GM19395 (cell line): ENCODE data around the gene UTRN.

Source experiments
- ATAC-seq: cut with Tn5 transposase; IDR thresholded peaks from one replicate; pipeline ENCODE4 v1.9.1; 2021; ENCODE audit warnings: mild to moderate bottlenecking, moderate library complexity; ENCODE audit not compliant: unreplicated experiment

Gene UTRN

GRCh38 chr6:144311361-144311760 lies 26.2 kb downstream of the UTRN start:
- no peak for ATAC-seq

- ATAC-seq = no peak
These were observed 28.9 kb downstream of the UTRN start for GRCh38 chr6:144314003-144314485.

- no peak for ATAC-seq
These were observed 29.4 kb downstream of the UTRN start for GRCh38 chr6:144314562-144314961.

GRCh38 chr6:144315226-144315980 lies 30.3 kb downstream of the UTRN start:
- ATAC-seq = no peak

GRCh38 chr6:144315981-144316861 lies 31.1 kb downstream of the UTRN start:
- ATAC-seq = peak; percentile 71

- peak; percentile 3 for ATAC-seq
These were observed 31.7 kb downstream of the UTRN start for GRCh38 chr6:144316862-144317195.

GRCh38 chr6:144317736-144318135 lies 32.6 kb downstream of the UTRN start:
- ATAC-seq = no peak

GRCh38 chr6:144319211-144319610 lies 34.1 kb downstream of the UTRN start:
- ATAC-seq = no peak

GRCh38 chr6:144320741-144321140 lies 35.6 kb downstream of the UTRN start:
- no peak for ATAC-seq

- no peak for ATAC-seq
These were observed 36.9 kb downstream of the UTRN start for GRCh38 chr6:144321839-144322591.

GRCh38 chr6:144325232-144325631 lies 40.1 kb downstream of the UTRN start:
- no peak for ATAC-seq

- no peak for ATAC-seq
These were observed 41.3 kb downstream of the UTRN start for GRCh38 chr6:144326393-144326792.

- ATAC-seq = no peak
These were observed 41.9 kb downstream of the UTRN start for GRCh38 chr6:144327081-144327480.

GRCh38 chr6:144330017-144330987 lies 45.2 kb downstream of the UTRN start:
- no peak for ATAC-seq

- ATAC-seq = no peak
These were observed 46.4 kb downstream of the UTRN start for GRCh38 chr6:144331491-144331969.

- no peak for ATAC-seq
These were observed 47.0 kb downstream of the UTRN start for GRCh38 chr6:144332177-144332576.

GRCh38 chr6:144334150-144334708 lies 49.1 kb downstream of the UTRN start:
- ATAC-seq = peak; percentile 76
